ENCODE data around the gene ZIC4. TPM values are rescaled to one million over a fixed set of nuclear protein-coding genes. Genes with fewer than 3 reads are reported as not detected.

Gene ZIC4
- total RNA-seq, 1 donor: not detected

- DNase-seq (ENCODE audit: low read depth): no peak
- TF ChIP-seq CTCF (IDR thresholded peaks at IDR 0.05; ENCODE audit: insufficient read depth, low read depth, low read length): no peak
- no peak overlapping the region for H3K4me3 ChIP-seq (ENCODE audit: low read depth, low read length)
Measured at GRCh38 chr3:147370349-147370748, 36.0 kb downstream of the ZIC4 start.

- DNase-seq (ENCODE audit: low read depth): no peak
- H3K4me3 ChIP-seq (ENCODE audit: low read depth, low read length): no peak overlapping the region
- no peak for TF ChIP-seq CTCF (IDR thresholded peaks at IDR 0.05; ENCODE audit: insufficient read depth, low read depth, low read length)
Measured at GRCh38 chr3:147369661-147370123, 36.7 kb downstream of the ZIC4 start.

- no peak overlapping the region for H3K4me3 ChIP-seq (ENCODE audit: low read depth, low read length)
- TF ChIP-seq CTCF (IDR thresholded peaks at IDR 0.05; ENCODE audit: insufficient read depth, low read depth, low read length): no peak
- no peak for DNase-seq (ENCODE audit: low read depth)
Measured at GRCh38 chr3:147369231-147369630, 37.1 kb downstream of the ZIC4 start.

- no peak overlapping the region for H3K4me3 ChIP-seq (ENCODE audit: low read depth, low read length)
- DNase-seq (ENCODE audit: low read depth): no peak
- no peak for TF ChIP-seq CTCF (IDR thresholded peaks at IDR 0.05; ENCODE audit: insufficient read depth, low read depth, low read length)
Measured at GRCh38 chr3:147368561-147369221, 37.7 kb downstream of the ZIC4 start.

- H3K4me3 ChIP-seq (ENCODE audit: low read depth, low read length): no peak overlapping the region
- no peak for DNase-seq (ENCODE audit: low read depth)
- TF ChIP-seq CTCF (IDR thresholded peaks at IDR 0.05; ENCODE audit: insufficient read depth, low read depth, low read length): no peak
Measured at GRCh38 chr3:147368151-147368550, 38.2 kb downstream of the ZIC4 start.

- DNase-seq (ENCODE audit: low read depth): no peak
- H3K4me3 ChIP-seq (ENCODE audit: low read depth, low read length): no peak overlapping the region
- TF ChIP-seq CTCF (IDR thresholded peaks at IDR 0.05; ENCODE audit: insufficient read depth, low read depth, low read length): no peak
Measured at GRCh38 chr3:147367676-147368075, 38.7 kb downstream of the ZIC4 start.
